Fibroblast of villous mesenchyme (primary cell): ENCODE data around the gene BEGAIN. TPM values are rescaled to one million over a fixed set of nuclear protein-coding genes. Genes with fewer than 3 reads are reported as not detected.
A peak's percentile ranks its signal among the peaks of the same experiment; 100 is the strongest.

Experiments used
- DNase-seq: peaks from one replicate; pipeline ENCODE4 v3.0.0-alpha.2; 2010; ENCODE audit warnings: low read depth
- H3K4me3 ChIP-seq: 2 replicates; pipeline ENCODE4 v1.5.1; 2011; ENCODE audit warnings: low read depth, mild to moderate bottlenecking, low read length
- CTCF ChIP-seq: IDR thresholded peaks from 2 replicates; pipeline ENCODE4 v1.5.1; 2012; ENCODE audit warnings: low read depth, mild to moderate bottlenecking, low read length; ENCODE audit not compliant: insufficient read depth
- total RNA-seq: library from RNA; depleted of rRNA; stranded (reverse); fragments of >200 nt; gene quantifications from 2 replicates; pipeline ENCODE4 v1.2.3, GENCODE V29; 2012

BEGAIN gene
- total RNA-seq, 1 donor: not detected

GRCh38 chr14:100532154-100532861 lies 54.9 kb downstream of the BEGAIN start:
- TF ChIP-seq CTCF: no peak
- no peak overlapping the region for H3K4me3 ChIP-seq
- DNase-seq: peak; percentile 17

GRCh38 chr14:100531152-100532121 lies 55.8 kb downstream of the BEGAIN start:
- no peak for TF ChIP-seq CTCF
- no peak overlapping the region for H3K4me3 ChIP-seq
- DNase-seq: no peak

GRCh38 chr14:100530270-100531072 lies 56.7 kb downstream of the BEGAIN start:
- DNase-seq: no peak
- no peak for TF ChIP-seq CTCF
- H3K4me3 ChIP-seq: no peak overlapping the region

GRCh38 chr14:100529561-100530031 lies 57.6 kb downstream of the BEGAIN start:
- no peak for DNase-seq
- no peak for TF ChIP-seq CTCF
- no peak overlapping the region for H3K4me3 ChIP-seq

- no peak for TF ChIP-seq CTCF
- no peak for DNase-seq
- no peak overlapping the region for H3K4me3 ChIP-seq
These were observed 58.2 kb downstream of the BEGAIN start for GRCh38 chr14:100528962-100529560.

GRCh38 chr14:100526632-100527031 lies 60.6 kb downstream of the BEGAIN start:
- DNase-seq: no peak
- TF ChIP-seq CTCF: no peak
- no peak overlapping the region for H3K4me3 ChIP-seq
